Measurements from ENCODE around the gene GCHFR. TPM values are rescaled to one million over a fixed set of nuclear protein-coding genes. Genes with fewer than 3 reads are reported as not detected.

The GCHFR gene
- total RNA-seq, 1 experiment from 2014 or later: 59.2 TPM

GRCh38 chr15:40721701-40722100 lies 42.2 kb upstream of the GCHFR start:
- no peak overlapping the region for H3K27ac Mint-ChIP-seq (ENCODE audit: unreplicated experiment)
- no TSS peak for BruUV-seq (replicated peaks)
- no peak for TF ChIP-seq CTCF (IDR thresholded peaks at IDR 0.05; ENCODE audit: insufficient read depth in 1 of 2, low read depth in 1 of 2, low read length in 1 of 2, severe bottlenecking in 1 of 2, unreplicated experiment in 1 of 2)
- Histone ChIP-seq H3K9me3 (no peaks in the 10 kb centered on the region), H3K27me3 (replicated peaks; ENCODE audit: control insufficient read depth, insufficient read depth, low read length) (no peaks in the 10 kb centered on the region), H3K4me1 (no peaks in the 10 kb centered on the region), H3K36me3 (ENCODE audit: control insufficient read depth, insufficient read depth, low read length) (no peaks in the 10 kb centered on the region), H3K4me3 (ENCODE audit: low read depth, low read length) (no peak overlapping the region)
- no peaks in the 10 kb centered on the region for H3K4me1 Mint-ChIP-seq (ENCODE audit: low read depth, unreplicated experiment)
- H3K9me3 Mint-ChIP-seq (ENCODE audit: unreplicated experiment): no peaks in the 10 kb centered on the region
- CTCF ChIA-PET: no interaction called here
- DNase-seq: no peak
- POLR2A ChIA-PET: interaction anchor here (0.6 kb wide), 1 partner anchor 9 kb away, joined by 4 read pairs; no protein-coding TSS in a partner anchor
- intact Hi-C loops (cut with micrococcal nuclease; ENCODE audit: unreplicated experiment): no loop called here
- peaks cover 47% of the 10 kb centered on the region for H3K36me3 Mint-ChIP-seq (ENCODE audit: insufficient read depth, unreplicated experiment)
- H3K27me3 Mint-ChIP-seq (ENCODE audit: insufficient read depth, unreplicated experiment): no peaks in the 10 kb centered on the region
- H3K4me3 Mint-ChIP-seq (ENCODE audit: unreplicated experiment): no peak overlapping the region

GRCh38 chr15:40722354-40722753 lies 41.5 kb upstream of the GCHFR start:
- POLR2A ChIA-PET: no interaction called here

GRCh38 chr15:40722934-40723333 lies 40.9 kb upstream of the GCHFR start:
- no peaks in the 10 kb centered on the region for H3K36me3 ChIP-seq (ENCODE audit: control insufficient read depth, insufficient read depth, low read length)
- H3K9me3 Mint-ChIP-seq (ENCODE audit: unreplicated experiment): no peaks in the 10 kb centered on the region
- CTCF ChIA-PET: interaction anchor here (0.5 kb wide), 1 partner anchor 139 kb away, joined by 7 read pairs; no protein-coding TSS in a partner anchor

More at GRCh38 chr15:40722354-40722753, 41.5 kb upstream of the GCHFR start:
- no peaks in the 10 kb centered on the region for H3K4me1 ChIP-seq
- H3K27me3 ChIP-seq (replicated peaks; ENCODE audit: control insufficient read depth, insufficient read depth, low read length): no peaks in the 10 kb centered on the region
- no peak for TF ChIP-seq CTCF (IDR thresholded peaks at IDR 0.05; ENCODE audit: insufficient read depth in 1 of 2, low read depth in 1 of 2, low read length in 1 of 2, severe bottlenecking in 1 of 2, unreplicated experiment in 1 of 2)
- H3K4me3 ChIP-seq (ENCODE audit: low read depth, low read length): no peak overlapping the region
- DNase-seq: no peak
- H3K27me3 Mint-ChIP-seq (ENCODE audit: insufficient read depth, unreplicated experiment): no peaks in the 10 kb centered on the region
- H3K36me3 ChIP-seq (ENCODE audit: control insufficient read depth, insufficient read depth, low read length): no peaks in the 10 kb centered on the region
- no peaks in the 10 kb centered on the region for H3K9me3 ChIP-seq
- BruUV-seq (replicated peaks): no TSS peak
- no peaks in the 10 kb centered on the region for H3K4me1 Mint-ChIP-seq (ENCODE audit: low read depth, unreplicated experiment)
- CTCF ChIA-PET: no interaction called here
- no peak overlapping the region for H3K27ac Mint-ChIP-seq (ENCODE audit: unreplicated experiment)
- intact Hi-C loops (cut with micrococcal nuclease; ENCODE audit: unreplicated experiment): no loop called here
- H3K4me3 Mint-ChIP-seq (ENCODE audit: unreplicated experiment): no peak overlapping the region
- peaks cover 48% of the 10 kb centered on the region for H3K36me3 Mint-ChIP-seq (ENCODE audit: insufficient read depth, unreplicated experiment)
- no peaks in the 10 kb centered on the region for H3K9me3 Mint-ChIP-seq (ENCODE audit: unreplicated experiment)

More at GRCh38 chr15:40722934-40723333, 40.9 kb upstream of the GCHFR start:
- H3K4me1 Mint-ChIP-seq (ENCODE audit: low read depth, unreplicated experiment): no peaks in the 10 kb centered on the region
- POLR2A ChIA-PET: no interaction called here
- intact Hi-C loops (cut with micrococcal nuclease; ENCODE audit: unreplicated experiment): no loop called here
- no peak overlapping the region for H3K27ac Mint-ChIP-seq (ENCODE audit: unreplicated experiment)
- H3K4me3 ChIP-seq (ENCODE audit: low read depth, low read length): no peak overlapping the region
- no peak for DNase-seq
- H3K27me3 ChIP-seq (replicated peaks; ENCODE audit: control insufficient read depth, insufficient read depth, low read length): no peaks in the 10 kb centered on the region
- BruUV-seq (replicated peaks): no TSS peak
- peaks cover 48% of the 10 kb centered on the region for H3K36me3 Mint-ChIP-seq (ENCODE audit: insufficient read depth, unreplicated experiment)
- no peaks in the 10 kb centered on the region for H3K4me1 ChIP-seq
- H3K4me3 Mint-ChIP-seq (ENCODE audit: unreplicated experiment): no peak overlapping the region
- no peaks in the 10 kb centered on the region for H3K27me3 Mint-ChIP-seq (ENCODE audit: insufficient read depth, unreplicated experiment)
- no peaks in the 10 kb centered on the region for H3K9me3 ChIP-seq
- TF ChIP-seq CTCF (IDR thresholded peaks at IDR 0.05; ENCODE audit: insufficient read depth in 1 of 2, low read depth in 1 of 2, low read length in 1 of 2, severe bottlenecking in 1 of 2, unreplicated experiment in 1 of 2): no peak

All from Caco-2 (cell line).